ENCODE results near the gene BMS1.

The BMS1 gene

GRCh38 chr10:42880255-42880620 is 97.6 kb downstream of the BMS1 start:
- peak overlapping the region; percentile 14; the same call in 1 of the 2 replicates for H3K27ac ChIP-seq
- no peak overlapping the region for H3K4me3 ChIP-seq
- H3K4me1 ChIP-seq: peaks cover 44% of the 10 kb centered on the region
- H3K9ac ChIP-seq: no peak overlapping the region
- H3K27me3 ChIP-seq: no peaks in the 10 kb centered on the region
- peaks cover 20% of the 10 kb centered on the region for H3K9me3 ChIP-seq
- no peaks in the 10 kb centered on the region for H3K36me3 ChIP-seq
- peak overlapping the region; percentile 67 for H3K4me2 ChIP-seq
- no peaks in the 10 kb centered on the region for H4K20me1 ChIP-seq
- TF ChIP-seq Cebpa-rat (IDR thresholded peaks at IDR 0.05): no peak

GRCh38 chr10:42882597-42882996 is 100.0 kb downstream of the BMS1 start:
- H4K20me1 ChIP-seq: no peaks in the 10 kb centered on the region
- TF ChIP-seq Cebpa-rat (IDR thresholded peaks at IDR 0.05): no peak
- H3K9ac ChIP-seq: no peak overlapping the region
- no peaks in the 10 kb centered on the region for H3K27me3 ChIP-seq
- H3K4me1 ChIP-seq: peaks cover 32% of the 10 kb centered on the region
- H3K4me2 ChIP-seq: no peak overlapping the region
- H3K27ac ChIP-seq: no peak overlapping the region
- H3K9me3 ChIP-seq: peaks cover 20% of the 10 kb centered on the region
- H3K36me3 ChIP-seq: no peaks in the 10 kb centered on the region
- no peak overlapping the region for H3K4me3 ChIP-seq

All from BLaER1 (cell line).